Right kidney (tissue), 1 donor: Measurements from ENCODE around the gene PGAM5.
"Not testable (repeated sequence)": the region's sequence is repeated elsewhere in the genome, so short reads cannot be mapped to it uniquely, and the experiment has no call there.

ENCODE experiments used
- DNase-seq: peaks from one replicate; pipeline ENCODE4 v3.0.0-alpha.2; 2016

Gene PGAM5

DNA sequence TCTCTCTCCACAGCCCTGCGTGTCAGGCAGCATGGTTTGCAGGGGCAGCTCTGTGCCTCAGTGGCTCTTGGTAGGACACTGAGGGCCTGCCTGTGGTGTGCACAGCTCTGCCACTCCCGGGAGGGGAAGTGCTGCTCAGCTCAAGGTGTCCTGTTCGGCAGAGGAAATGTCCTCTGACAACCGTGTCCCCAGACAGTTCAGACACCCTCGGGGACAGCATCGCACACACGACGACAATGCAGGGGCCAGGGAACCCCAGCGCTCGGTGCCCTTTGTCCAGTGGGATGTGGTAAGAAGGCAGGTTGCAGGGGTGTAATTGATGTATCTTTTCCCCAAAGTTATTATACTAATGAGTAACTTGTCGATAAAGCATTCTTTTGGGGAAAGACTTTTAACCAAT lies 36.8 kb downstream of the PGAM5 start:
- no peak for DNase-seq

DNA sequence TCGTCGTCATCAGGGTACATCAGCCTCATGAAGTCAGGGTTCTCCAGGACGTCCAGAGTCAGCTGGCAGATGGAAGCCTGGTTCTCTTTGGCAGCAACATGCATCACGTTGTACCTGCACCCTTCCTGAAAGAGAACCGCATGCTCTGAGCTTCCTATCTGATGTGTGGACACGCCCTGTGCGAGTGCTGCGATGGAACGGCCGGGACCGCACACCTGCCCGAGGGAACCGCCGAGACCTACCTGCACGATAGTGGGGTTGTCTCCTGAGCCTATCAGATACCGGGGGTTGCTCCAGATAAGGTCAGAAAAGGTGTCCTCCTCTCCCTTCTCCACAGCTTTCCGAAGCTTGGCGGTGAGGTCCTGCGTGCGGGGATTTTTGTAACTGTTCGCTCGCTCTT lies 37.3 kb downstream of the PGAM5 start:
- no peak for DNase-seq

DNA sequence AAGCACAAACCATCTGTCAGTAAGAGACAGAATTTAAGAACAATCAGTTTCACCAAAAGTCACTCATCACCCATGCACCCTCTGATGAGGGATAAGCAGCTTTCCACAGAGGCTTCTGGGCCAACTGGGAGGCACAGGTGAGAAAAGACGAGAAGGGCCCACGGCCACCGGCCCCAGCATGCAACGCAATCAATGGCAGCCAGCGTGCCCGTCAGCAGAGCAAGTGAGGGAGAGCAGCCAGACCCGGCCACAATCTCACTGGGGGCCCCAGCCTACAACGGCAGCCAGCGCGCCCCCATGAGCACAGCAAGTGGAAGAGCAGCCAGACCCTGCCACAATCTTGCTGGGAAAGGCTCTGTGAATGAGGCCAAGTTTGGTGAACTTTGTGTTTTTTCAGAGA lies 37.7 kb downstream of the PGAM5 start:
- no peak for DNase-seq

DNA sequence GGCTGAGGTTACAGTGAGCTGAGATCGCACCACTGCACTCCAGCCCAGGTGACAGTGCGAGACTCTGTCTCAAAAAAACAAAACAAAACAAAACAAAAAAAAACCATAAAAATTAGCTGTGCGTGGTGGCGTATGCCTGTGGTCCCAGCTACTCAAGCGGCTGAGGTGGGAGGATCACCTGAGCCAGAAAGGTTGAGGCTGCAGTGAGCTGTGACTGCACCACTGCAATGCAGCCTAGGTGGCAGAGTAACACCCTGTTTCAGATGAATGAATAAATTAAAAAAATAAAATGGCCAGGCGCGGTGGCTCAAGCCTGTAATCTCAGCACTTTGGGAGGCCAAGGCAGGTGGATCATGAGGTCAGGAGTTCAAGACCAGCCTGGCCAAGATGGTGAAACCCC lies 43.0 kb downstream of the PGAM5 start:
- DNase-seq: not testable (repeated sequence)

DNA sequence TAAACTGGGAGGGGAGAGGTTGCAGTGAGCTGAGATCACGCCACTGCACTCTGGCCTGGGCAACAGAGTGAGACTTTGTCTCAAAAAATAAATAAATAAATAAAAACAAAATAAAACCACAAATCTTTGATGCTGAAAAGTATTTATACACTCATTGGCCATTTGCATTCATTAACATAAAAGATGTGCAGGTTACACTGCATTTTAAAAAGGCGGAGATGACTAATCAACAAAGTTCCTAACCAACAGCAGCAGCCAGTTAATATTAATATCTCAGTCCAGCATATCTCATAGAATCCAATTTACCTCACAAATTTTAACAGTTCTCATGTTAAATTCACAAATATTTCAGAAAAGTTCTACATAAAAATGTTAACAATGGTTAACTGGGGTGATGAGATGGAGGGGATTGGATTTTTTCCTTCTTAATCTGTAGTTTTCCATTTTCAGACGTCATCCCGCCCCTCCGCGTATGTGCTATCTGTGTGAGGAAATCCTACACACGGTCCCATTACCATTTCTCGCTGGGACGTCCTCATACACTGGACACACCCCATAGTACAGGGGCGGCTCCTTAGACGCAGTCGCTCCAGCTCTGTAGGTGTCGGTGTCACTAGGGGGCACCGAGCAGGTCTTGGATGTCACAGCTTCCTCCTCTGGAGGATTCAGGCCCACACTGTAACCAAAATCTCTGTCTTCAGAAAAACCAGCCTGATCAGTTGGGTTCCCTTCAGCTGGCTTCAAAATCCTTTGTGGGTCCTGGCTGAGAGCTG lies 43.7 kb downstream of the PGAM5 start:
- no peak for DNase-seq

DNA sequence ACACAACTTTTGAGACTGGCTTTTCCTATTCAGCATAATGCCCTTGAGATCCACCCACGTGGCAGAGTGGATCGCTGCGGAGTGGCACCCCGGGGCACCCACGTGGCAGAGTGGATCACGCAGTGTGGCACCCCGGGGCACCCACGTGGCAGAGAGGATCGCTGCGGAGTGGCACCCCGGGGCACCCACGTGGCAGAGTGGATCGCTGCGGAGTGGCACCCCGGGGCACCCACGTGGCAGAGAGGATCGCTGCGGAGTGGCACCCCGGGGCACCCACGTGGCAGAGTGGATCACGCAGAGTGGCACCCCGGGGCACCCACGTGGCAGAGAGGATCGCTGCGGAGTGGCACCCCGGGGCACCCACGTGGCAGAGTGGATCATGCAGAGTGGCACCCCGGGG lies 48.2 kb downstream of the PGAM5 start:
- not testable (repeated sequence) for DNase-seq

DNA sequence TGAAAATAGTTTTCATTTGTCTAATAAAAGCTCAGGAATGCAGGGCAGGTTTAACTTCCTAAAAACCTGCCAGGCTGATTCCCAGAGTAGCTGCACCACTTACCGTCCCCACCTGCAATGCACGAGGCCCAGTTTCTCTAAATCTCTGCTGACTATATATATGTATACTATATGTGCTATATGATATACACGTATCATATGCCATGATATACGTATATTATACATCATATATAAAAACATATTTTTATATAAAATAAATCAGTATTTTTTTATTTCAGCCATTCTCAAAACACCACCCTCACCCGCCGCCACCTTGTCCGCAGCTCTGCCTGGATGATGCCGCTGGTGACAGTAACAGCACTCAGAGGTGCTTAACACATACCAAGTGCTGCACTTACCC lies 48.7 kb downstream of the PGAM5 start:
- DNase-seq: no peak

DNA sequence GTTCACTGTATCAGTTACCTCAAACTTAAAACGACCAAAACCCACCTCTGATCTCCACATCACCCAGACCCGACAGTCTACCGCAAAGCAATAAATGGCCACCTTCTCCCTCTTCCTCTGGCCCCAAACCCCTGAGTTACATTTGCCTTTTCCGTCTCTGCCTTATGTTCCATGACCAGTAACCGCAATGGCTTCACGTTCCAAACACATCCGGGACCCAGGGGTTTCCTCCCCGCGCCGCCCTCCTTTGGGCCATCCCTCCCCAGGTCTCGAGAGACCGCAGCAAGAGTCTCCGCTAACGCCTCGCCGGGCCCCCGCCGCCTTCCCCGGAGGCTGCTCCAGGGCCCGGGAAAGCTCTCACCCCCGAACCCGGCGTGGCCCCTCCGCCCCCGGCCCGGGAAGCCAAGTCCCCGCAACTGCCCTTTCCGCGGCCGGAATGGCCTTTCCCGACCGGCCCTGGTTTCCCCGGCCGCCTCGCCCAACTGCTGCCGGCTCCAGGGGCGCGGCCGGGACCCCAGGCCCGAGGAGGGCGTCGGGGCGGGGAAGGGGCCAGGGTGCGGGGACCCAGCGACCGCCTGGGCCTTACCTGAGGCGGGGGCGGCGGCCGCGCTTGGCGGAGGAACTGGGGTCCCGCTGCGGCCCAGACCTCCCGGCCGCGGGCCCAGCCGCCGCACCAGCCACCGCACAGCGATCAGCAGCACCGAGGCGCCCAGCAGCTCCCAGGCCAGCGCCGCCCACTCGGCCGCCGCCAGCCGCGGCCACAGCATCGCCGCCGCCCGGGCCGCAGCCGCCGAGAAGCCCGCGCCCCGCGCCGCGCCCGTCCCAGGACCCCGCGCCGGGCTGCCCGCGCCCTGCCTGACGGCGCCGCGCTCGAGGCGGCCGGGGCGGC lies 50.6 kb downstream of the PGAM5 start, which contains the start of gene ANKLE2:
Gene ANKLE2 (minus strand): TSS at position 801 of the 889 bp plus-strand sequence. CDS start 34 bp downstream, at position 767.
- DNase-seq: peak; percentile 60

DNA sequence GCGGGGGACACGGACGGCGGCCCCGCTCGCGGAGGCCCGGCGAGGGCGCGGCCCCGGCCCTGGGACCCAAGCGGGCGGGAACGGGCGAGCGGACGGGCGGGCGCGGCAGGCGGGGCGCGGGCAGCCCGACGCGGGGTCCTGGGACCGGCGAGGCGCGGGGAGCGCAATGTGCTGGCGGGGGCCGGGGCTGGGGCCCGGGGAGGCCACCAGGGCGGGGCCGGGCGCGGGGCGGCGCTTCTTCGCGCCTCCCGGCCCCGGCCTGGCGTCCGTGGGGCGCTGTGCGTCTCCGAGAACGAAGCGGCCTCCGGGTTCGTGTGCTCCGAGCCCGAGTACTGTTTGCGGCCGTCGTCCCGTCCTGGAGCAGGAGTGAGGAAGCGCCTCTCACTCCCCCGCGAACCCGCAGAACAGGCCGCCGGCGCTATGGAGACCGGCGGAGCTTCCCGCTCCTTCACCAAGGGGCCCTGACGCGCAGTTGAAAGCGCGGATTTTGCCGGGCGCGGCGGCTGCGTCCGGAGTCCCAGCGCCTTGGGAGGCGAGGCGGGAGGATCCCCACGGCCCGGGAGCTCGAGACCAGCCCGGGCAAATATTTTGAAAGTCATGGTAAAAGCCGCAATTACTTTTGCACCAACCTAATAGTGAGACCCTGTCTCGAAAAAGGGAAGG lies 51.4 kb downstream of the PGAM5 start:
- DNase-seq: peak; percentile 93

DNA sequence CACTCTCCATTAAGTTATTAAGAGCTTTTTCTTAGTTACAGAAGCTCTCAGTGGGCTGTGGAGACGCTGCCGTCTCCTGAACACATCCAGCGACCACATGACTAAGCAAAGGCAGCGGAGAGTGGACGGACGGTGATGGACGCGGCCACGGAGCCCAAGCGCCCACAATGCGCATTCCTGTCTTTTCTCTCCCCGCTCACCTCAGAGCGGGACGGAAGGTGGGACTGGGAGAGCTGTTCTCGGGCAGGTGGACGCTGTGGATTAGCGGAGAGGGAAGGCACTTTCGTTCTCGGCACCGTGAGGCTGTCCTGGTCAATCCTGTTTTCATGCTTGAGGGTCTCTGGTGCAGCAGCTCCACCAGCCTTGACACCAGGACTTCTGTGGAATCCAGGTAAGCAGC lies 53.6 kb downstream of the PGAM5 start:
- no peak for DNase-seq

DNA sequence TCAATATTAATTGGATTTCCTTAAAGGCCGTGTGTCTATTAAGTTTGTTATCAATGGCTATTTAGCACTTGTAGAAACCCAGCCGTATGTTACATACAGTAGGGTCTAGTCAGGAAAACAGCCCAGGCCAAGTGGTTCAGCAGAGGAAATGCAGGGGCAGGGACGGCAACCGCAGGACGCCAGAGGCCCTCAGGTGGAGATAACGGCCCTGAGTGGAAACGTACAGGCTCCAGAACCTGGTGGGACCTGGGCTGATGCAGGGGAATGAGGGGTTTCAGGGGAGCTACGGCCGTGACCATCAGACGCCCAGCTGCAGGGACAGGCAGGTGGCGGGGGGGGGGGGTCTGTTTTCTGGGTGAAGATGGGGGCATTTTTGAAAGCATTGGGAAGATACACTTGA lies 54.7 kb downstream of the PGAM5 start:
- DNase-seq: no peak

DNA sequence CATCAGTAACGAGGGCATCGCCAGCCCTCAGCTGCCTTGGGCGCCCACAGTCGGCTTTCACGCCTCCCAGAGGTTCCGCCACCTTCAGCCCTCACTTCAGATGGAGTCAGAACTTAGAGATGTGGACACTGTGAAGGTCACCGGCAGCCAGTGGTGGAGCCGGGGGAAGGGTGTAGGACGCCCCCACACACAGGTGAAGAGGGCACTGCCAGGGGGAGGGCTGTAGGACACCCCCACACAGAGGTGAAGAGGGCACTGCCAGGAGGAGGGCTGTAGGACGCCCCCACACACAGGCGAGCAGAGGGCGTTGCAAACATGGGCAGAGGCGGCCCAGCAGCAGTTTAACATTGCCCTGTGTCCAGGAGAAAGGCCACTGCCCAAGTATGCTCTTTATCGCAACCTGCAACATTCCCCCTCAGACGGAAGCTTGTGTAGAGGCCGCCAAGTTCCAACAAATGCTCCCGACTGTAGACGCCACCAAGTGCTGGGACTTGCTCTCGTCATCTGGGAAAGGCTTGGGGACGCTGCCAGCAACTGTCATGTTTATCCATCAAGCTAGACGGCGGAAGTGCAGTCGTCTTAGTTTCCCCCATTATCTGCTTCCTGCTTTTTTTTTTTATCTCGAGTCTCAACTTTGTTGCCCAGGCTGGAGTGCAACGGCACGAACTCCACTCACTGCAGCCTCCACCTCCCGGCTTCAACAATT lies 55.9 kb downstream of the PGAM5 start:
- no peak for DNase-seq

DNA sequence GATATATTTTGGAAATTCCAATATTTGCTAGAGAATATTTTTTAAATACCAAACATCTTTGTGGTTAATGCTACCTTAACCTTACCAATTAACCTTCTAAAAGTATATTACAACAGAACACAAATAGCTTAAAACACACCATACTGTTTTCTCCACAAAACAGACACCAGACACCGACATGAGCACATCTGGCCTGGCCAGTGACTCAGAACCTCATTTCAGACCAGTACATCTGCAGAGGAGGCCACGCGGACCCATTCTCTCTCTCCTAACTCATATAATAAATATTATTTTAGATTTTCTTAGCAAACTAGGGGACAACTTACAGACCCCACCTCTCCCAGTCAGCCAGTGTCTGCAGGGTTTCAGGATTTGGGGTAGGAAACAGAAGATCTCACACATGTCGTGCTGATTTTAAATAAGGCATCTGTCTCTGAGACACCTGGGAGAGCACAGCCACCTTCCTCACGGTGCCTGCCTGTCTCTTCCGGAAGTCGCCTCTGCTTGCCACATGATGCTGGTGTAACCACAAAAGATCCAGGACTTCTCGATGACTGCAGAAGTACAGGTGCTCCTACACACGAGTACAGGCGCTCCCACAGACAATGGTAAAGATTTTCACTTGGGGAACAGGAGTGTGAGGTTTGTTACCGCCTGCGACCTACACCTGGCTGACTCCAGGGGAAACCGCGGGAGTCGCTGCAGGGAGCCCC lies 60.6 kb downstream of the PGAM5 start:
- DNase-seq: no peak
